Liver (tissue), 9 donors: ENCODE measurements around the gene TMEM50A. TPM values are rescaled to one million over a fixed set of nuclear protein-coding genes. Genes with fewer than 3 reads are reported as not detected.
"Not testable (repeated sequence)": the region's sequence is repeated elsewhere in the genome, so short reads cannot be mapped to it uniquely, and the experiment has no call there.

Experiments used
- DNase-seq: peaks from one replicate; pipeline ENCODE4 v3.0.0-alpha.2; 2017; ENCODE audit warnings: low spot score
- H3K27ac ChIP-seq, 2 donors: one replicate each; pipeline ENCODE4 v1.7.0; 2013; ENCODE audit warnings: inconsistent platforms in 2 of 2, low read length in 2 of 2, control low read depth in 1 of 2, low read depth in 1 of 2, mild to moderate bottlenecking in 1 of 2
- H3K27me3 ChIP-seq, 4 donors: one replicate each; pipeline versions ENCODE4 v1.6.1 to v1.7.0; 2013; ENCODE audit warnings: low read length in 3 of 4, inconsistent platforms in 1 of 4, mild to moderate bottlenecking in 1 of 4, moderate library complexity in 1 of 4; ENCODE audit not compliant: control insufficient read depth in 4 of 4, insufficient read depth in 4 of 4
- H3K36me3 ChIP-seq, 4 donors: one replicate each; pipeline versions ENCODE4 v1.6.1 to v1.7.0; 2013; ENCODE audit warnings: low read length in 3 of 4, mild to moderate bottlenecking in 3 of 4, low read depth in 1 of 4, moderate library complexity in 1 of 4; ENCODE audit not compliant: control insufficient read depth in 4 of 4, insufficient read depth in 3 of 4
- H3K4me1 ChIP-seq, 4 donors: one replicate each; pipeline versions ENCODE4 v1.6.1 to v1.7.0; 2013; ENCODE audit warnings: low read length in 3 of 4, mild to moderate bottlenecking in 3 of 4, moderate library complexity in 1 of 4; ENCODE audit not compliant: control insufficient read depth in 4 of 4, insufficient read depth in 4 of 4
- H3K4me3 ChIP-seq, 3 donors: one replicate each; pipeline versions ENCODE4 v1.6.1 to v1.7.0; 2013; ENCODE audit warnings: low read length in 3 of 3, control low read depth in 1 of 3, low read depth in 1 of 3, mild to moderate bottlenecking in 1 of 3
- H3K9ac ChIP-seq, 2 donors: one replicate each; pipeline ENCODE4 v1.7.0; 2013; ENCODE audit warnings: low read length in 2 of 2, mild to moderate bottlenecking in 2 of 2, moderate library complexity in 2 of 2, control low read depth in 1 of 2, low read depth in 1 of 2
- H3K9me3 ChIP-seq, 4 donors: one replicate each; pipeline versions ENCODE4 v1.6.1 to v1.7.0; 2013; ENCODE audit warnings: low read length in 3 of 4; ENCODE audit not compliant: control insufficient read depth in 4 of 4
- WGBS: extraction: QIAGEN DNeasy Blood & Tissue Kit; methylation state at CpG from one replicate; pipeline ENCODE4 v1.1.7; 2013; 5-methylcytosine and 5-hydroxymethylcytosine counted together
- polyA plus RNA-seq, 2 donors: library from polyadenylated mRNA; stranded (reverse) in 1 of 2; unstranded in 1 of 2; fragments of 200-250 nt in 1 of 2; fragments of >200 nt in 1 of 2; fragmentation: Nextera tagmentation in 1 of 2; extraction: Ambion mirVana in 1 of 2; gene quantifications; one replicate each; pipeline versions ENCODE4 v1.2.1 to v1.2.3, GENCODE V29; 2013 to 2015
- total RNA-seq, 2 donors: library from RNA; depleted of rRNA; stranded (reverse); fragments of >200 nt; gene quantifications; one replicate each; pipeline ENCODE4 v1.2.3, GENCODE V29; 2014
- donor health status: healthy.
- donor health status: healthy.
- donor health status: healthy.
- donor health status: healthy.
- donor health status: healthy.

TMEM50A gene
- total and polyA plus RNA-seq, 4 donors, result 22.4 to 64.2 (median 38.1) TPM

DNA sequence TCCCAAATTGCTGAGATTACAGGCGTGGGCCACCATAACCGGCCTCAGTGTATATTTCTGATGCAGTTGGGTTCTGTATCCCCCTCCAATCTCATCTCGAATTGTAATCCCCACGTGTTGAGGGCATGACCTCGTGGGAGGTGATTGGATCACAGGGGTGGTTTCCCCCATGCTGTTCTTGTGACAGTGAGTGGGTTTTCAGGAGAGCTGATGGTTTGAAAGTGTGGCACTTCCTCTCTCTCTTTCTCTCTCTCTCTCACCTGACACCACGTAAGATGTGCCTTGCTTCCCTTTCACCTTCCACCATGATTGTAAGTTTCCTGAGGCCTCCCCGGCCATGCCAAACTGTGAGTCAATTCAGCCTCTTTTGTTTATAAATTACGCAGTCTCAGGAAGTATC is 41.6 kb upstream of the TMEM50A start:
- H3K36me3 ChIP-seq, H3K4me3 ChIP-seq, H3K4me1 ChIP-seq, DNase-seq, H3K9ac ChIP-seq, H3K27me3 ChIP-seq, H3K27ac ChIP-seq, H3K9me3 ChIP-seq: not testable (repeated sequence)
- WGBS, result 69% methylated on average over 6 of the region's 8 CpGs

DNA sequence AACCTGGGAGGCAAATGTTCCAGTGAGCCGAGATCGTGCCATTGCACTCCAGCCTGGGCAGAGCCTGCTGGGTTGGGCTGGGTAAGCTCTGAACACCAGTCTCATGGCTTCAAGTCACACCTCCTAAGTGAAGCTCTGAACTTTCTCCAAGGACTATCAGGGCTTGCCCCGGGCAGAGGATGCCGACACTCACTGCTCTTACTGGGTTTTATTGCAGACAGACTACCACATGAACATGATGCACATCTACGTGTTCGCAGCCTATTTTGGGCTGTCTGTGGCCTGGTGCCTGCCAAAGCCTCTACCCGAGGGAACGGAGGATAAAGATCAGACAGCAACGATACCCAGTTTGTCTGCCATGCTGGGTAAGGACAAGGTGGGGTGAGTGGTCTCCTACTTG is 37.4 kb upstream of the TMEM50A start:
- H3K27ac ChIP-seq, H3K4me3 ChIP-seq, H3K9me3 ChIP-seq, H3K4me1 ChIP-seq, H3K9ac ChIP-seq, DNase-seq, H3K36me3 ChIP-seq, H3K27me3 ChIP-seq: not testable (repeated sequence)
- 93% methylated on average over 9 of the region's 9 CpGs for WGBS

DNA sequence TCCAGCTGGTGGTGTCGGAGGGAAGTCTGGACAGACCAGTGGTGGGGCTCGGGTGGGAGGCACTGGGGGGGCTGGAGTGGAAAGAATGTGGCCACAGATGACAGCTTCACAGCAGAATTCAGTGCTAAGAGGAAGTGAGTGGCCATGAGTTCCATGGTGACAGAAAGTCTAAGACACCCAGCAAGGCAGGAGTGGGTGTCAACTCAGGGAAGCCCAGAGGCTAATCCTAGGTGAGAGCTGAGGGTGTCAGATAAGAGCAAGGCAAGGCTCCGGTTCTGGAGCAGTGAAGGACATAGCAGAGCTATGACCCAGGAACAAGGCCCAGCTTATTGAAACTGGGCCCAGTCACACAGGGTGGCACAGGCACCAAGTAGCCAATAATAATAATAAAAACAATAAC is 35.8 kb upstream of the TMEM50A start:
- not testable (repeated sequence) for H3K36me3 ChIP-seq, DNase-seq
- 94% methylated on average over 3 of the region's 3 CpGs for WGBS

DNA sequence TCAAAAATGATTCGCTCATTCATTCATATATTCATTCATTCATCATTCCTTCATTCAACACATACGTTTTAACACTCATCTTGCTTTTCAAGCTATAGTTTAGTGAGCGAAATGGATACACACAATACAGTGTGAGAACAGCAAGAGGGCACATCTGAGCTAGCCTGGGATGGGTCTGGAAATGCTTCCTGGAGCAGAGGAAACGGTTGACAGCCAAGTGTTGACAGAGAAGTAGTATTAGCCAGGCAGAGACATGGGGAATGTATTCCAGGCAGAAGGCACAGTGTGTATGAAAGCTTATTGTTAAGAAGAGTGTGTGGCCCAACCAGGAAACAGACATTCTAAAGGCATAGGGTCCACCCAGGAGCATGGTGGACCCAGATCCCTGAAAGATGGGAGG is 33.2 kb upstream of the TMEM50A start:
- 80% methylated on average over 4 of the region's 4 CpGs for WGBS
- not testable (repeated sequence) for H3K4me3 ChIP-seq, H3K36me3 ChIP-seq, H3K9me3 ChIP-seq, H3K27me3 ChIP-seq, DNase-seq, H3K9ac ChIP-seq, H3K4me1 ChIP-seq, H3K27ac ChIP-seq

More for the DNA sequence above, 35.8 kb upstream of the TMEM50A start:
- H3K4me3 ChIP-seq, H3K4me1 ChIP-seq, H3K9me3 ChIP-seq, H3K27me3 ChIP-seq, H3K27ac ChIP-seq, H3K9ac ChIP-seq: not testable (repeated sequence)

DNA sequence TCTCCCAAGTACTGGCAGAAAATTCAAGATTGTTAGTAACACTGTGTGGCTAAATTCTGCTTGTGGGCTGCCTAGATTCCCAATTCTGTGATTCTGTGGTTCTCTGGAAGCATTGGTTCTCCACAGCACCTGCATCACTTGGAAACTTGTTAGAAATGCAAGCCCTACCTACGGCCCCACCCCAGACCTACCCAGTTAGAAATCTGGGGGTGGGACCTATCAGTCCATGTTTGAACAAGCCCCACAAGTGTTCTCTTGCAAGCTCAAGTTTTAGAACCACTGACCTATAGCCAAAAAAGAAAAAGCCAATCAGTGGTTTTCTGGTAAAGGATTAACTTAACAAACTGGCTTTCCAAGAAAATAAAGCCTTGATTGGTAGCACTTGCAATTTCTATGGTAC is 30.0 kb upstream of the TMEM50A start:
- not testable (repeated sequence) for H3K27me3 ChIP-seq, H3K9ac ChIP-seq, H3K27ac ChIP-seq, H3K4me3 ChIP-seq, H3K9me3 ChIP-seq, H3K4me1 ChIP-seq, H3K36me3 ChIP-seq, DNase-seq
- WGBS, result no CpG with 5 or more reads among the region's 1 CpG

DNA sequence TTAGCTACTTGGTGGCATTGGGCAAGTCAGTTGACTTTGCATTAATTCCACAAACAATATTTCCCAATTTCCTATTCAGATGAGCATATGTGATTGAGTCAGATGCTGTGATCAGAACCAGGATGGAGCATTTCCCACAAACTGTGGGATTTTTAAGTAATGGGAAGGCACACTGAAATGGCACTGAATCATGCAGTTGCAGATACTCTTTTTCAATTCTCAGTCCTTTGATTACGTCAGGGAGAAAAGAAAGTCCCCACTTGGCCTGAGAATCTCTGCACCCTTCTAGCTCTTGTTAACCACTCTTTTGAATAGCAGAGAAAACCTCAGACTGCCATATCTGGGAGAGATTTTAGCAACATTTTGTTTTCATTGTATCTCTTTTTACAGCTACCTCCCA is 29.0 kb upstream of the TMEM50A start:
- H3K27me3 ChIP-seq, H3K27ac ChIP-seq, H3K9ac ChIP-seq, H3K4me3 ChIP-seq, H3K36me3 ChIP-seq, H3K4me1 ChIP-seq, DNase-seq, H3K9me3 ChIP-seq: not testable (repeated sequence)
- 88% methylated on average over 1 of the region's 1 CpG for WGBS

DNA sequence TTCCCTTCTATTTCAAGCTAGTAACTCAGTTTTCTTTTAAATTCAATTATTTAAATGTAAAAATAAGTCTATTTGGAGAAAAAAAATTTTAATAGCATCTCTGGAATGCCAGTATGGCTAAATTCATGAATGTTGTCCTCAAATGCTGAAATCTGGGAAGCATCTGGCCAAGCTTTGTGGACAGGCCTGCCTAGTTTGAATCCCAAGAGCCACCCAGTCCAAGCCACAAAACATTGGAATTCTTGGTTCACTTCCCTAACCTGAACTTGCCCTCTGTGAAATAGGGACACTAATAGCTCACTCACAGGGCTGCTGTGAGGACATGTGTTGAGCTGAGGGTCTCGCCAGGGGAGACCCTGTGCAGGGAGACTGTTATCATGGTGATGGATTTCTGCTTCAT is 28.6 kb upstream of the TMEM50A start:
- not testable (repeated sequence) for DNase-seq, H3K4me3 ChIP-seq, H3K36me3 ChIP-seq, H3K27ac ChIP-seq, H3K27me3 ChIP-seq, H3K4me1 ChIP-seq, H3K9me3 ChIP-seq, H3K9ac ChIP-seq
- WGBS, result 91% methylated on average over 1 of the region's 1 CpG

DNA sequence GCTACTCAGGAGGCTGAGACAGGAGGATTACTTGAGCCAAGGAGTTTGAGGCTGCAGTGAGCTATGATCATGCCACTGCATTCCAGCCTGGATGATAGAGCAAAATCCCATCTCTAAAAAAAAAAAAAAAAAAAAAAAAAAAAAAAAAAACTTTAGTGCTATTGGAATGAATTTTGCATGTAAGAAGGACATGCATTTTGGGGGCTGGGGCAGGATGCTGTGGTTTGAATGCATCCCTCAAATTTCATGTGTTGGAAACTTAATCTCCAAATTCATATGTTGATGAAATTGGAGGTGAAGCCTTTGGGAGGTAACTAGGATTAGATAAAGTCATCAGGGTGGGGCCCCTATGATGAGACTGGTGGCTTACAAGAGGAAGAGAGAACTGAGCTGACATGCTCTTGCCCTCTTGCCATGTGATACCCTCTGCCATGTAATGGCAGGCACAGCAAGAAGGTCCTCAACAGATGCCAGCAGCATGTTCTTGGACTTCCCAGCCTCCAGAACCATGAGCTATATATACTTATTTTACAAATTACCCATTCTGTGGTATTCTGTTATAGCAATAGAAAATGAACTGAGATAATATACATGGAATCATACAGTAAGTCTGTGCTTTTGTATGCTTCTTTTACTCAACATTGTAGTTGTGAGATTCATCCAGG is 25.2 kb upstream of the TMEM50A start:
- not testable (repeated sequence) for H3K27me3 ChIP-seq, H3K9ac ChIP-seq, H3K27ac ChIP-seq, DNase-seq, H3K4me1 ChIP-seq, H3K9me3 ChIP-seq, H3K4me3 ChIP-seq, H3K36me3 ChIP-seq
